H1 (cell line): Measurements from ENCODE around the gene VCP. TPM values are rescaled to one million over a fixed set of nuclear protein-coding genes. Genes with fewer than 3 reads are reported as not detected.

Experiments used
- CTCF ChIA-PET: fragments of 300-600 bp; sonication (Branson Sonifier 250); formaldehyde crosslinking; loops from one replicate; lab custom pipeline; 2021; ENCODE audit not compliant: partially characterized antibody; lab: Charles Lee
- POLR2A ChIA-PET: fragments of 300-600 bp; sonication (Branson Sonifier 250); formaldehyde crosslinking; loops from one replicate; lab custom pipeline; 2021; ENCODE audit warnings: inconsistent platforms; ENCODE audit not compliant: partially characterized antibody; lab: Charles Lee
- DNase-seq, 2 experiments: peaks; one replicate each; pipeline versions ENCODE4 v3.0.0 to v3.0.0-alpha.2; 2010 to 2022; ENCODE audit warnings: low spot score in 2 of 2, low read depth in 1 of 2, mixed read lengths in 1 of 2
- FAIRE-seq: peaks from 2 replicates; lab custom pipeline; 2011; peaks lifted over from hg19 to GRCh38; lab: Jason Lieb, UNC
- H2AFZ ChIP-seq: 2 replicates; pipeline ENCODE4 v1.8.1; 2012; ENCODE audit warnings: low read length, inconsistent platforms
- H2AK5ac ChIP-seq: 2 replicates; pipeline ENCODE4 v1.6.1; 2013; ENCODE audit warnings: low read depth, low read length
- H2BK120ac ChIP-seq: replicated peaks from 2 replicates; pipeline ENCODE3; 2013; ENCODE audit warnings: low read depth, low read length, inconsistent platforms
- H2BK12ac ChIP-seq: 2 replicates; pipeline ENCODE4 v1.6.1; 2013; ENCODE audit warnings: low read depth, low read length
- H2BK15ac ChIP-seq: 2 replicates; pipeline ENCODE4 v1.6.1; 2013; ENCODE audit warnings: low read length
- H2BK20ac ChIP-seq: 2 replicates; pipeline ENCODE4 v1.6.1; 2013; ENCODE audit warnings: low read length
- H2BK5ac ChIP-seq: 2 replicates; pipeline ENCODE4 v1.6.1; 2013; ENCODE audit warnings: low read depth, low read length
- H3K14ac ChIP-seq: 2 replicates; pipeline ENCODE4 v1.6.1; 2013; ENCODE audit warnings: inconsistent platforms; ENCODE audit not compliant: insufficient read length
- H3K18ac ChIP-seq: 2 replicates; pipeline ENCODE4 v1.6.1; 2013; ENCODE audit warnings: low read length; ENCODE audit errors: extremely low read depth
- H3K23ac ChIP-seq: 2 replicates; pipeline ENCODE4 v1.6.1; 2013; ENCODE audit warnings: inconsistent platforms; ENCODE audit not compliant: insufficient read length
- H3K23me2 ChIP-seq: 2 replicates; pipeline ENCODE4 v1.6.1; 2013; ENCODE audit warnings: low read depth, low read length
- H3K27ac ChIP-seq: 2 replicates; pipeline ENCODE4 v1.6.1; 2011; ENCODE audit warnings: low read depth, low read length, inconsistent platforms
- H3K27me3 ChIP-seq, 4 experiments: replicated peaks in 1 of 4; 1 replicate in 1 of 4; 2 replicates in 3 of 4; pipeline versions ENCODE4 v1.6.1 to v1.8.1; 2011 to 2013; ENCODE audit warnings: low read length in 3 of 4, mild to moderate bottlenecking in 3 of 4, inconsistent platforms in 2 of 4, mixed read lengths in 2 of 4, moderate library complexity in 1 of 4; ENCODE audit not compliant: control insufficient read depth in 3 of 4, insufficient read depth in 3 of 4; ENCODE audit errors: extremely low read depth in 1 of 4
- H3K36me3 ChIP-seq, 4 experiments: 2 replicates each; pipeline versions ENCODE4 v1.6.1 to v1.8.1; 2011 to 2013; ENCODE audit warnings: mild to moderate bottlenecking in 4 of 4, low read length in 3 of 4, moderate library complexity in 2 of 4, control low read depth in 1 of 4, inconsistent platforms in 1 of 4; ENCODE audit not compliant: insufficient read depth in 4 of 4, control insufficient read depth in 2 of 4
- H3K4ac ChIP-seq: replicated peaks from 2 replicates; pipeline ENCODE3; 2013; ENCODE audit warnings: low read length, low read depth, mixed read lengths, inconsistent platforms; ENCODE audit not compliant: insufficient read length
- H3K4me1 ChIP-seq, 4 experiments: replicated peaks in 1 of 4; 1 replicate in 1 of 4; 2 replicates in 3 of 4; pipeline versions ENCODE4 v1.6.1 to v1.8.1; 2011 to 2013; ENCODE audit warnings: low read length in 3 of 4, inconsistent platforms in 2 of 4, mixed read lengths in 1 of 4; ENCODE audit not compliant: insufficient read depth in 4 of 4, control insufficient read depth in 3 of 4
- H3K4me2 ChIP-seq, 2 experiments: 2 replicates each; pipeline versions ENCODE4 v1.6.1 to v1.8.1; 2011 to 2013; ENCODE audit warnings: low read depth in 2 of 2, low read length in 2 of 2, control low read depth in 1 of 2, inconsistent platforms in 1 of 2, mild to moderate bottlenecking in 1 of 2; ENCODE audit not compliant: insufficient read depth in 1 of 2
- H3K4me3 ChIP-seq, 4 experiments: fragments of 200-600, 300-600 bp in 1 of 4; sonication (generic), shearing (Covaris generic), sonication (Bioruptor Twin) in 1 of 4; 2 replicates each; pipeline versions ENCODE4 v1.5.1 to v1.8.1; 2011 to 2016; ENCODE audit warnings: low read length in 4 of 4, low read depth in 3 of 4, control low read depth in 2 of 4, inconsistent platforms in 2 of 4, mild to moderate bottlenecking in 2 of 4, mixed read lengths in 1 of 4, moderate library complexity in 1 of 4; ENCODE audit not compliant: insufficient read depth in 2 of 4; ENCODE audit errors: extremely low read depth in 1 of 4
- H3K56ac ChIP-seq: replicated peaks from 2 replicates; pipeline ENCODE3; 2013; ENCODE audit warnings: low read depth, mild to moderate bottlenecking, mixed read lengths, low read length, inconsistent platforms; ENCODE audit not compliant: insufficient read length
- H3K79me1 ChIP-seq: 2 replicates; pipeline ENCODE4 v1.6.1; 2013; ENCODE audit warnings: low read depth, low read length, control low read depth
- H3K79me2 ChIP-seq, 2 experiments: 2 replicates each; pipeline versions ENCODE4 v1.6.1 to v1.8.1; 2012 to 2013; ENCODE audit warnings: low read length in 2 of 2, mild to moderate bottlenecking in 2 of 2, inconsistent platforms in 1 of 2; ENCODE audit not compliant: insufficient read depth in 2 of 2, control insufficient read depth in 1 of 2
- H3K9ac ChIP-seq, 4 experiments: replicated peaks in 1 of 4; 1 replicate in 1 of 4; 2 replicates in 3 of 4; pipeline versions ENCODE4 v1.6.1 to v1.8.1; 2011 to 2013; ENCODE audit warnings: low read depth in 3 of 4, low read length in 3 of 4, control low read depth in 2 of 4, mild to moderate bottlenecking in 2 of 4, moderate library complexity in 2 of 4, inconsistent platforms in 1 of 4; ENCODE audit errors: extremely low read depth in 1 of 4
- H3K9me3 ChIP-seq, 2 experiments: 2 replicates each; pipeline versions ENCODE4 v1.6.1 to v1.8.1; 2012 to 2013; ENCODE audit warnings: mild to moderate bottlenecking in 2 of 2, moderate library complexity in 2 of 2, control low read depth in 1 of 2, inconsistent platforms in 1 of 2, low read depth in 1 of 2, low read length in 1 of 2, mixed read lengths in 1 of 2; ENCODE audit not compliant: insufficient read depth in 2 of 2
- H4K20me1 ChIP-seq, 2 experiments: replicated peaks in 1 of 2; 2 replicates each; pipeline versions ENCODE3 to v1.8.1; 2011 to 2013; ENCODE audit warnings: inconsistent platforms in 2 of 2, low read length in 2 of 2, mild to moderate bottlenecking in 1 of 2; ENCODE audit not compliant: insufficient read depth in 2 of 2, control insufficient read depth in 1 of 2
- H4K5ac ChIP-seq: 2 replicates; pipeline ENCODE4 v1.6.1; 2013; ENCODE audit warnings: low read length, low read depth, mixed read lengths, inconsistent platforms; ENCODE audit not compliant: insufficient read length
- H4K8ac ChIP-seq: 2 replicates; pipeline ENCODE4 v1.8.0; 2013; ENCODE audit warnings: mild to moderate bottlenecking, moderate library complexity, low read length, inconsistent platforms; ENCODE audit not compliant: insufficient read depth; ENCODE audit errors: extremely low read depth
- H4K91ac ChIP-seq: replicated peaks from 2 replicates; pipeline ENCODE3; 2013; ENCODE audit warnings: low read length, mixed read lengths, inconsistent platforms; ENCODE audit not compliant: insufficient read length
- CBX8 ChIP-seq: fragments of 300-800, 300-1000 bp; sonication (generic); IDR thresholded peaks from 2 replicates; pipeline ENCODE4 v1.7.1; 2016; ENCODE audit warnings: low read depth, low read length, borderline replicate concordance
- KDM5A ChIP-seq: fragments of 200-600 bp; IDR thresholded peaks from 2 replicates; pipeline ENCODE4 v1.7.1; 2012; ENCODE audit warnings: mild to moderate bottlenecking, low read length, inconsistent platforms, mixed read lengths
- SIRT6 ChIP-seq: IDR thresholded peaks from one replicate; pipeline ENCODE4 v1.7.1; 2012; ENCODE audit warnings: low read length, inconsistent platforms
- SP1 ChIP-seq: IDR thresholded peaks from 2 replicates; pipeline ENCODE4 v1.6.1; 2011; ENCODE audit warnings: low read depth, low read length
- SP4 ChIP-seq: IDR thresholded peaks from 2 replicates; pipeline ENCODE4 v1.6.1; 2012; ENCODE audit warnings: low read length, inconsistent platforms
- TBP ChIP-seq: IDR thresholded peaks from 2 replicates; pipeline ENCODE4 v1.6.1; 2011; ENCODE audit warnings: low read depth, low read length, improper control_type of control experiment
- ZNF274 ChIP-seq: IDR thresholded peaks from 2 replicates; pipeline ENCODE4 v1.7.0; 2012; ENCODE audit warnings: low read length, borderline replicate concordance; ENCODE audit errors: extremely low read depth
- WGBS, 2 experiments: shearing (Covaris generic) in 1 of 2; methylation state at CpG; one replicate each; pipeline versions ENCODE4 v1.1.6 to v1.1.7; 2013 to 2015; ENCODE audit warnings: low lambda C conversion rate in 2 of 2, mixed read lengths in 2 of 2, inconsistent platforms in 1 of 2, low coverage in 1 of 2, missing lambda C conversion rate in 1 of 2; ENCODE audit not compliant: insufficient replicate concordance in 2 of 2, insufficient coverage in 1 of 2, insufficient read length in 1 of 2; ENCODE audit errors: extremely low coverage in 1 of 2, missing lambda C conversion rate in 1 of 2; 5-methylcytosine and 5-hydroxymethylcytosine counted together
- polyA plus RNA-seq, 7 experiments: library from polyadenylated mRNA; depleted of rRNA in 3 of 7; stranded (reverse) in 5 of 7; unstranded in 2 of 7; fragments of >200 nt in 5 of 7; fragments of 200-250 nt in 2 of 7; gene quantifications; 1 replicate in 5 of 7; 2 replicates in 1 of 7; 4 replicates in 1 of 7; pipeline versions ENCODE4 v1.2.1 to v1.2.3, GENCODE V29; 2011 to 2013; ENCODE audit warnings: missing spikeins in 2 of 7, mixed read lengths in 2 of 7
- total RNA-seq: library from RNA; stranded (reverse); fragmentation: NEBNext Ultra II Directional; extraction: Animal tissue kit (Norgen Biotek cat#: 25700); gene quantifications from 2 replicates; pipeline ENCODE4 v1.2.1, GENCODE V29; 2021

Gene VCP
- total and polyA plus RNA-seq, 2 of the 8 experiments (the other 6 are each of a cell fraction or from before 2014, with no cell fraction given): 173 to 375 TPM

DNA sequence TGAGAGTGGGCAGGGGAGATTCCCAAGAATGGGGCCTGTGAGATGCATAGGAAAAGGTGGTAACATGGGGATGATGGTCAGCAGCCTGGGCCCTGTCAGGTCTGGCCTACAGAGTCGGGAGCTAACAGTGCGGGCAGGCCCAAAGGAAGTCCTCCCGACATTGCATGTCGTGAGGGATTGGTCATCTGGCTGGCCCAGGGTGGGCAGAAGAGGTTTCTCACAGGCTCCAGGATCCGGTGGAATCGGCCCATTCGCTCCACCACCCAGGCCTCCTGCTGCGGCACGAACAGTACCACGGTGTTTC is 30.0 kb upstream of the VCP start:
- no peaks in the 10 kb centered on the region for H3K9me3 ChIP-seq
- H3K79me2 ChIP-seq: peaks cover 0 to 16% of the 10 kb centered on the region in 2 experiments; a peak in 2 of 4 replicates
- no peak overlapping the region for H2BK12ac ChIP-seq
- H4K5ac ChIP-seq: peak overlapping the region; percentile 8
- peaks cover 0 to 3% of the 10 kb centered on the region in 2 experiments for H4K20me1 ChIP-seq
- H3K36me3 ChIP-seq: peaks cover 9 to 24% (median 17%) of the 10 kb centered on the region in 4 experiments
- peak overlapping the region; percentile 96 for H2BK5ac ChIP-seq
- H3K23ac ChIP-seq: no peak overlapping the region
- no peak overlapping the region for H3K4ac ChIP-seq
- H3K79me1 ChIP-seq: peaks cover 7% of the 10 kb centered on the region
- no peak overlapping the region for H3K18ac ChIP-seq
- peak overlapping the region; percentile 18; the same call in 1 of the 2 replicates for H2AFZ ChIP-seq
- H3K4me3 ChIP-seq: peak overlapping the region; percentile 71 to 99 (median 98)
- WGBS, 2 experiments: 14% methylated on average over 10 of the region's 10 CpGs; no CpG with 5 or more reads in 1 of the 2 experiments
- H4K8ac ChIP-seq: peak overlapping the region; percentile 94
- H3K27me3 ChIP-seq: no peaks in the 10 kb centered on the region
- H3K23me2 ChIP-seq: peaks cover 10% of the 10 kb centered on the region
- DNase-seq (no peak), FAIRE-seq (no peak)
- peaks cover 0 to 17% (median 6%) of the 10 kb centered on the region in 4 experiments; a peak in 5 of 7 replicates for H3K4me1 ChIP-seq
- CTCF ChIA-PET: interaction anchor here (1.0 to 1.5 kb wide), 4 partner anchors 9 to 113 kb away, joined by 3 to 4 read pairs (median 4); partner anchors contain the start of gene DNAJB5
- POLR2A ChIA-PET: interaction anchor here (0.8 to 17.4 kb wide), 12 partner anchors 8 to 196 kb away, joined by 3 to 440 read pairs (median 6); partner anchors contain the start of genes ATOSB, DNAJB5, FANCG and UNC13B
- H2AK5ac ChIP-seq: peak overlapping the region; percentile 82
- no peak overlapping the region for H2BK20ac ChIP-seq
- peak overlapping the region; percentile 85 to 94 (median 90) for H3K9ac ChIP-seq
- H3K14ac ChIP-seq: no peak overlapping the region
- H4K91ac ChIP-seq: no peak overlapping the region
- peak overlapping the region; percentile 75 to 100 for H3K4me2 ChIP-seq
- peak overlapping the region; percentile 96 for H3K27ac ChIP-seq
- no peak for TF ChIP-seq KDM5A
- no peak for TF ChIP-seq ZNF274
- no peak for TF ChIP-seq SIRT6
- no peak for TF ChIP-seq CBX8
- TF ChIP-seq SP1: no peak
- TF ChIP-seq SP4: no peak
- TF ChIP-seq TBP: no peak
- H2BK15ac ChIP-seq: no peak overlapping the region
- peak overlapping the region; percentile 4 for H3K56ac ChIP-seq
- no peak overlapping the region for H2BK120ac ChIP-seq
